ENCODE data around the gene EFCAB6. TPM values are rescaled to one million over a fixed set of nuclear protein-coding genes. Genes with fewer than 3 reads are reported as not detected.

The EFCAB6 gene
- total and polyA plus RNA-seq, 2 donors (not counting 3 experiments of a cell fraction or from before 2014, with no cell fraction given), result 0.07 to 0.31 TPM

- POLR2A ChIA-PET, result no interaction called here
- Histone ChIP-seq H3K9me3 (replicated peaks; ENCODE audit: control insufficient read depth, insufficient read depth, low read length) (no peaks in the 10 kb centered on the region), H3K79me2 (ENCODE audit: control insufficient read depth, insufficient read depth, low read length) (no peaks in the 10 kb centered on the region), H3K9ac (replicated peaks; ENCODE audit: extremely low read depth, insufficient read depth, low read length) (no peak overlapping the region), H3K4me3 (replicated peaks in 1 of 3; ENCODE audit: insufficient read depth in 1 of 3, low read depth in 1 of 3, low read length in 3 of 3) (no peak overlapping the region), H3K36me3 (ENCODE audit: control insufficient read depth in 2 of 2, extremely low read depth in 1 of 2, insufficient read depth in 2 of 2, low read length in 2 of 2) (no peaks in the 10 kb centered on the region), H4K20me1 (replicated peaks; ENCODE audit: control insufficient read depth, extremely low read depth, insufficient read depth, low read length) (no peaks in the 10 kb centered on the region), H3K9me1 (replicated peaks; ENCODE audit: control insufficient read depth, extremely low read depth, insufficient read depth, low read length) (no peaks in the 10 kb centered on the region), H3K4me1 (ENCODE audit: control insufficient read depth, extremely low read depth, insufficient read depth, low read length) (no peaks in the 10 kb centered on the region), H3K4me2 (ENCODE audit: insufficient read depth, low read length) (no peak overlapping the region), H2AFZ (ENCODE audit: low read depth, low read length) (no peak overlapping the region), H3K27ac (ENCODE audit: insufficient read depth, low read depth, low read length) (no peak overlapping the region), H3K27me3 (ENCODE audit: control insufficient read depth in 2 of 2, insufficient read depth in 2 of 2, low read length in 2 of 2) (no peaks in the 10 kb centered on the region)
- intact Hi-C loops (cut with micrococcal nuclease) (no loop called here), dilution Hi-C loops (cut with MboI; ENCODE audit: extremely low pct_ligation_motif_present, low sequenced_read_pairs) (no loop called here)
- CTCF ChIA-PET, result no interaction called here
- BruUV-seq (replicated peaks), result no TSS peak
- no peak for TF ChIP-seq GATA2 (IDR thresholded peaks at IDR 0.05; ENCODE audit: insufficient read depth, insufficient read length, low read depth, low read length)
- FAIRE-seq (no peak), DNase-seq (ENCODE audit: low read depth, low spot score) (no peak)
These were observed 329.8 kb downstream of the EFCAB6 start for GRCh38 chr22:43482318-43482625.

- TF ChIP-seq JUN (IDR thresholded peaks at IDR 0.05; ENCODE audit: borderline replicate concordance, insufficient read depth, insufficient read length, low read depth) (no peak), MYC (IDR thresholded peaks at IDR 0.05; ENCODE audit: low read depth, low read length) (no peak), POLR2AphosphoS5 (IDR thresholded peaks at IDR 0.05; ENCODE audit: insufficient read depth, low read depth, low read length) (no peak), MAX (IDR thresholded peaks at IDR 0.05; ENCODE audit: insufficient read depth, insufficient read length) (no peak), FOS (IDR thresholded peaks at IDR 0.05; ENCODE audit: borderline replicate concordance, insufficient read depth, low read length) (no peak), GATA2 (IDR thresholded peaks at IDR 0.05; ENCODE audit: insufficient read depth, insufficient read length, low read depth, low read length) (no peak), CTCF (IDR thresholded peaks at IDR 0.05; ENCODE audit: extremely low read depth in 1 of 2, insufficient read depth in 1 of 2, low read depth in 1 of 2, low read length in 2 of 2) (no peak), EZH2 (IDR thresholded peaks at IDR 0.05; ENCODE audit: borderline replicate concordance, low read depth, low read length, severe bottlenecking) (no peak), POLR2A (IDR thresholded peaks at IDR 0.05; ENCODE audit: low read depth, low read length) (no peak)
- no peaks in the 10 kb centered on the region for H3K36me3 ChIP-seq (ENCODE audit: control insufficient read depth in 2 of 2, extremely low read depth in 1 of 2, insufficient read depth in 2 of 2, low read length in 2 of 2)
- no peaks in the 10 kb centered on the region for H4K20me1 ChIP-seq (replicated peaks; ENCODE audit: control insufficient read depth, extremely low read depth, insufficient read depth, low read length)
- no peaks in the 10 kb centered on the region for H3K4me1 ChIP-seq (ENCODE audit: control insufficient read depth, extremely low read depth, insufficient read depth, low read length)
- dilution Hi-C loops (cut with MboI; ENCODE audit: extremely low pct_ligation_motif_present, low sequenced_read_pairs) (no loop called here), intact Hi-C loops (cut with micrococcal nuclease) (no loop called here)
- CTCF ChIA-PET, result interaction anchor here (1.0 kb wide), 1 partner anchor 250 kb away, joined by 4 read pairs; no protein-coding TSS in a partner anchor
- DNase-seq (ENCODE audit: low read depth, low spot score), result no peak
- H3K9me1 ChIP-seq (replicated peaks; ENCODE audit: control insufficient read depth, extremely low read depth, insufficient read depth, low read length), result no peaks in the 10 kb centered on the region
- no peaks in the 10 kb centered on the region for H3K9me3 ChIP-seq (replicated peaks; ENCODE audit: control insufficient read depth, insufficient read depth, low read length)
- no peak overlapping the region for H3K9ac ChIP-seq (replicated peaks; ENCODE audit: extremely low read depth, insufficient read depth, low read length)
- H3K27me3 ChIP-seq (ENCODE audit: control insufficient read depth in 2 of 2, insufficient read depth in 2 of 2, low read length in 2 of 2), result no peaks in the 10 kb centered on the region
- no TSS peak for BruUV-seq (replicated peaks)
- POLR2A ChIA-PET, result no interaction called here
- H2AFZ ChIP-seq (ENCODE audit: low read depth, low read length), result no peak overlapping the region
- no peak for FAIRE-seq
- no peak overlapping the region for H3K4me3 ChIP-seq (replicated peaks in 1 of 3; ENCODE audit: insufficient read depth in 1 of 3, low read depth in 1 of 3, low read length in 3 of 3)
- H3K79me2 ChIP-seq (ENCODE audit: control insufficient read depth, insufficient read depth, low read length), result no peaks in the 10 kb centered on the region
- H3K4me2 ChIP-seq (ENCODE audit: insufficient read depth, low read length), result no peak overlapping the region
- no peak overlapping the region for H3K27ac ChIP-seq (ENCODE audit: insufficient read depth, low read depth, low read length)
These were observed 330.4 kb downstream of the EFCAB6 start for GRCh38 chr22:43481568-43482317.

Measured in endothelial cell of umbilical vein (primary cell).